SK-N-MC (cell line): ENCODE measurements around the gene SOD3.

Experiments
- EZH2 ChIP-seq: fragments of 200-600 bp; sonication (generic); IDR thresholded peaks from one replicate; pipeline ENCODE4 v1.6.1; 2017; ENCODE audit warnings: antibody characterized with exemption
- POLR2AphosphoS5 ChIP-seq: IDR thresholded peaks from 2 replicates; pipeline ENCODE4 v1.6.1; 2012; ENCODE audit warnings: mild to moderate bottlenecking, low read depth, low read length, borderline replicate concordance

DNA sequence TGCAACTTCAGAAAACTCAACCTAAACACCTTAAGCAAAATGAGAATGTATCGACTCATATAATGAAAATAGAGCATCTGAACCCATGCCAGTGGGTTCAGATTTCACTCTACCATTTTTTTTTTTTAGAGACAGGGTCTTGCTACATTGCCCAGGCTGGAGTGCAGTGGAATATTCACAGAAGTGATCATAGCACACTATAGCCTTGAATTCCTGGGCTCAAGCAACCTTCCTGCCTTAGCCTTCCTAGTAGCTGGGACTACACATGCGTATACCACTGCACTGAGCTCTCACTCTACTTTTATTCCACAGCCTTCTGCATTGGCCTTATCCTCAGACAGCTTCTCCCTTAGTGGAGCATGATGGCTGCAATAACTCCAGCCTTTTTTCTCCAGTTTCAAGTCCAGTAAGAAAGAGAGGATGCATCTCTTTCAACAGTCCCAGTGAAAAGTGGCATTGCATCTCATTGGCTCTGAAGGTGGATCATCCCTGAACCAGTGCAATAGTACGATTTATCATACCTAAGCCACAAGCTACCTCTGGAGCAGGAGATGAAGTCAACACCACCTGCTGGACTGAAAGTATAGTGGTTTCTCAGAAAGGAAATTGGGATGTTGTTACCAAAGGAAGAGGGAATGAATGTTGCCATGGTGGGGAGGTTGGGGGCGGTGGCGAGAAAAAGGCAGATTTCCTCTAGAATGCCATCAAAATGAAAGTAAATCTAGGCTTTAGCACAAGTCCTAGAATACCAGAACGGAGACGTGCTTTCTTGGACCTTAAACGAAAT, 2.0 kb upstream of the SOD3 start:
- TF ChIP-seq POLR2AphosphoS5 (no peak), EZH2 (no peak)
